Gastroesophageal sphincter (tissue), 3 donors: ENCODE results near the gene CELSR1.

Source experiments
- CTCF ChIP-seq, 4 experiments: fragments of 200-600 bp in 2 of 4; fragments of 450-650 bp in 2 of 4; sonication (generic) in 1 of 4; IDR thresholded peaks; one replicate each; pipeline ENCODE4 v1.5.1; 2017 to 2019; ENCODE audit warnings: antibody characterized with exemption in 4 of 4, mild to moderate bottlenecking in 2 of 4, moderate library complexity in 2 of 4
- POLR2A ChIP-seq, 2 donors: fragments of 450-650 bp; IDR thresholded peaks; one replicate each; pipeline ENCODE4 v1.6.1; 2017; ENCODE audit warnings: antibody characterized with exemption in 2 of 2, mild to moderate bottlenecking in 2 of 2, moderate library complexity in 1 of 2

GRCh38 chr22:46430961-46431838, 106.2 kb downstream of the CELSR1 start:
- no peak for TF ChIP-seq POLR2A (IDR thresholded peaks at IDR 0.05)
- no peak for TF ChIP-seq CTCF (IDR thresholded peaks at IDR 0.05)
